ENCODE measurements around the gene CMKLR1. TPM values are rescaled to one million over a fixed set of nuclear protein-coding genes. Genes with fewer than 3 reads are reported as not detected.

The CMKLR1 gene
- total RNA-seq, 1 experiment from 2014 or later, result 0.24 TPM

GRCh38 chr12:108282676-108283075, 56.4 kb downstream of the CMKLR1 start:
- H3K36me3 ChIP-seq (ENCODE audit: insufficient read depth, low read length, poor library complexity, severe bottlenecking), result no peaks in the 10 kb centered on the region
- no peak overlapping the region for H3K27ac ChIP-seq (ENCODE audit: low read depth, low read length, poor library complexity, severe bottlenecking)
- no peak overlapping the region for H3K4me3 ChIP-seq (ENCODE audit: low read depth, low read length, poor library complexity, severe bottlenecking)

GRCh38 chr12:108282160-108282559, 57.0 kb downstream of the CMKLR1 start:
- Histone ChIP-seq H3K27ac (ENCODE audit: low read depth, low read length, poor library complexity, severe bottlenecking) (no peak overlapping the region), H3K36me3 (ENCODE audit: insufficient read depth, low read length, poor library complexity, severe bottlenecking) (no peaks in the 10 kb centered on the region), H3K4me1 (ENCODE audit: insufficient read depth, low read length, poor library complexity, severe bottlenecking) (no peaks in the 10 kb centered on the region), H3K27me3 (replicated peaks; ENCODE audit: insufficient read depth, low read depth, low read length, poor library complexity) (peaks cover 26% of the 10 kb centered on the region), H3K9me3 (ENCODE audit: low read depth, low read length, poor library complexity, severe bottlenecking) (no peaks in the 10 kb centered on the region), H3K4me3 (ENCODE audit: low read depth, low read length, poor library complexity, severe bottlenecking) (no peak overlapping the region)
- POLR2A ChIA-PET (ENCODE audit: low non-redundant PET), result no interaction called here
- BruUV-seq (replicated peaks), result no TSS peak
- no peak for DNase-seq (ENCODE audit: low spot score)
- intact Hi-C loops (cut with micrococcal nuclease; ENCODE audit: unreplicated experiment), result no loop called here
- CTCF ChIA-PET, result no interaction called here
- no peak for TF ChIP-seq CTCF (conservative IDR thresholded peaks at IDR 0.05; ENCODE audit: low read depth, low read length)
- TF ChIP-seq EZH2 (IDR thresholded peaks at IDR 0.05; ENCODE audit: borderline replicate concordance, low read depth, low read length, poor library complexity, severe bottlenecking), result no peak

More at GRCh38 chr12:108282676-108283075, 56.4 kb downstream of the CMKLR1 start:
- Histone ChIP-seq H3K4me1 (ENCODE audit: insufficient read depth, low read length, poor library complexity, severe bottlenecking) (no peaks in the 10 kb centered on the region), H3K9me3 (ENCODE audit: low read depth, low read length, poor library complexity, severe bottlenecking) (no peaks in the 10 kb centered on the region), H3K27me3 (replicated peaks; ENCODE audit: insufficient read depth, low read depth, low read length, poor library complexity) (peaks cover 25% of the 10 kb centered on the region)
- intact Hi-C loops (cut with micrococcal nuclease; ENCODE audit: unreplicated experiment), result no loop called here
- POLR2A ChIA-PET (ENCODE audit: low non-redundant PET), result no interaction called here
- CTCF ChIA-PET, result no interaction called here
- no peak for DNase-seq (ENCODE audit: low spot score)
- no TSS peak for BruUV-seq (replicated peaks)
- TF ChIP-seq CTCF (conservative IDR thresholded peaks at IDR 0.05; ENCODE audit: low read depth, low read length) (no peak), EZH2 (IDR thresholded peaks at IDR 0.05; ENCODE audit: borderline replicate concordance, low read depth, low read length, poor library complexity, severe bottlenecking) (no peak)

- intact Hi-C loops (cut with micrococcal nuclease; ENCODE audit: unreplicated experiment), result no loop called here
- no peak overlapping the region for H3K4me3 ChIP-seq (ENCODE audit: low read depth, low read length, poor library complexity, severe bottlenecking)
- ChIA-PET POLR2A (ENCODE audit: low non-redundant PET) (no interaction called here), CTCF (no interaction called here)
- peaks cover 11% of the 10 kb centered on the region for H3K27me3 ChIP-seq (replicated peaks; ENCODE audit: insufficient read depth, low read depth, low read length, poor library complexity)
- no peaks in the 10 kb centered on the region for H3K36me3 ChIP-seq (ENCODE audit: insufficient read depth, low read length, poor library complexity, severe bottlenecking)
- TF ChIP-seq CTCF (conservative IDR thresholded peaks at IDR 0.05; ENCODE audit: low read depth, low read length) (no peak), EZH2 (IDR thresholded peaks at IDR 0.05; ENCODE audit: borderline replicate concordance, low read depth, low read length, poor library complexity, severe bottlenecking) (no peak)
- DNase-seq (ENCODE audit: low spot score), result no peak
- H3K4me1 ChIP-seq (ENCODE audit: insufficient read depth, low read length, poor library complexity, severe bottlenecking), result peaks cover 11% of the 10 kb centered on the region
- no peak overlapping the region for H3K27ac ChIP-seq (ENCODE audit: low read depth, low read length, poor library complexity, severe bottlenecking)
- BruUV-seq (replicated peaks), result no TSS peak
- no peaks in the 10 kb centered on the region for H3K9me3 ChIP-seq (ENCODE audit: low read depth, low read length, poor library complexity, severe bottlenecking)
These were observed 61.5 kb downstream of the CMKLR1 start for GRCh38 chr12:108277613-108278012.

Data from A673 (cell line).